HEK293 (cell line): ENCODE results near the gene RNF123.

Source experiments
- CTCF ChIA-PET: fragments of 350-600 bp; formaldehyde crosslinking; extraction: SDS; loops from one replicate; lab custom pipeline; 2021; ENCODE audit warnings: antibody characterized with exemption; lab: Yijun Ruan, JAX
- POLR2A ChIA-PET: fragments of 300-600 bp; formaldehyde crosslinking; extraction: SDS; loops from one replicate; lab custom pipeline; 2020; ENCODE audit warnings: antibody characterized with exemption, inconsistent platforms; lab: Yijun Ruan, JAX
- H3K27ac ChIP-seq: fragments of 200-500 bp; sonication (Bioruptor generic); 2 replicates; pipeline ENCODE4 v1.5.1; 2014; ENCODE audit warnings: low read depth, low read length, control low read depth, inconsistent platforms; ENCODE audit errors: extremely low read depth
- H3K36me3 ChIP-seq, 2 experiments: fragments of 200-500 bp in 1 of 2; sonication (Bioruptor generic) in 1 of 2; 1 replicate in 1 of 2; 2 replicates in 1 of 2; pipeline ENCODE4 v1.5.1; 2014 to 2017; ENCODE audit warnings: inconsistent platforms in 2 of 2, low read length in 2 of 2; ENCODE audit not compliant: control insufficient read depth in 2 of 2, insufficient read depth in 1 of 2
- H3K4me1 ChIP-seq: fragments of 200-500 bp; sonication (Bioruptor generic); 2 replicates; pipeline ENCODE4 v1.5.1; 2014; ENCODE audit warnings: mild to moderate bottlenecking, low read length, inconsistent platforms; ENCODE audit not compliant: control insufficient read depth, insufficient read depth
- H3K4me3 ChIP-seq: 2 replicates; pipeline ENCODE4 v1.5.1; 2011; ENCODE audit warnings: low read depth, mild to moderate bottlenecking, control low read depth, low read length, moderate library complexity
- H3K9me3 ChIP-seq: fragments of 200-500 bp; sonication (Bioruptor generic); 2 replicates; pipeline ENCODE4 v1.5.1; 2014; ENCODE audit warnings: low read depth, low read length, inconsistent platforms; ENCODE audit not compliant: control insufficient read depth, insufficient read depth
- BCL11A ChIP-seq: fragments of 450-650 bp; formaldehyde crosslinking; IDR thresholded peaks from 2 replicates; pipeline ENCODE4 v1.5.1; 2016; ENCODE audit warnings: low read depth, missing biosample characterization, missing genetic modification characterization
- KLF17 ChIP-seq: fragments of 450-650 bp; formaldehyde crosslinking; IDR thresholded peaks from 2 replicates; pipeline ENCODE4 v1.5.1; 2016; ENCODE audit warnings: missing biosample characterization, missing genetic modification characterization
- PRDM1 ChIP-seq: fragments of 450-650 bp; formaldehyde crosslinking; IDR thresholded peaks from 2 replicates; pipeline ENCODE4; 2016; ENCODE audit warnings: missing biosample characterization, missing genetic modification characterization
- PRDM6 ChIP-seq: fragments of 450-650 bp; formaldehyde crosslinking; IDR thresholded peaks from 2 replicates; pipeline ENCODE4 v1.5.1; 2017; ENCODE audit warnings: missing biosample characterization, missing genetic modification characterization
- RBAK ChIP-seq: fragments of 450-650 bp; formaldehyde crosslinking; IDR thresholded peaks from 2 replicates; pipeline ENCODE4 v1.5.1; 2016; ENCODE audit warnings: missing biosample characterization, missing genetic modification characterization
- YY1 ChIP-seq: fragments of 450-650 bp; formaldehyde crosslinking; IDR thresholded peaks from 2 replicates; pipeline ENCODE4 v1.5.1; 2018; ENCODE audit warnings: missing biosample characterization, missing genetic modification characterization
- ZEB2 ChIP-seq: fragments of 450-650 bp; formaldehyde crosslinking; IDR thresholded peaks from 2 replicates; pipeline ENCODE4 v1.5.1; 2016; ENCODE audit warnings: missing biosample characterization, missing genetic modification characterization
- ZNF138 ChIP-seq: fragments of 450-650 bp; formaldehyde crosslinking; IDR thresholded peaks from 2 replicates; pipeline ENCODE4 v1.5.1; 2016; ENCODE audit warnings: missing biosample characterization, missing genetic modification characterization, borderline replicate concordance
- ZNF211 ChIP-seq: fragments of 450-650 bp; formaldehyde crosslinking; IDR thresholded peaks from 2 replicates; pipeline ENCODE4 v1.5.1; 2016; ENCODE audit warnings: low read depth, missing biosample characterization, missing genetic modification characterization
- ZNF239 ChIP-seq: fragments of 450-650 bp; formaldehyde crosslinking; IDR thresholded peaks from 2 replicates; pipeline ENCODE4 v1.5.1; 2016; ENCODE audit warnings: missing biosample characterization, missing genetic modification characterization
- ZNF248 ChIP-seq: fragments of 450-650 bp; formaldehyde crosslinking; IDR thresholded peaks from 2 replicates; pipeline ENCODE4 v1.5.1; 2017; ENCODE audit warnings: missing biosample characterization, missing genetic modification characterization
- ZNF354C ChIP-seq: fragments of 450-650 bp; formaldehyde crosslinking; IDR thresholded peaks from 2 replicates; pipeline ENCODE4 v1.5.1; 2016; ENCODE audit warnings: missing biosample characterization, missing genetic modification characterization, low read depth, borderline replicate concordance
- ZNF37A ChIP-seq: fragments of 450-650 bp; IDR thresholded peaks from 2 replicates; pipeline ENCODE4 v1.5.1; 2018; ENCODE audit warnings: missing biosample characterization, missing genetic modification characterization
- ZNF391 ChIP-seq: fragments of 450-650 bp; formaldehyde crosslinking; IDR thresholded peaks from 2 replicates; pipeline ENCODE4 v1.5.1; 2016; ENCODE audit warnings: low read depth, missing biosample characterization, missing genetic modification characterization, borderline replicate concordance
- ZNF394 ChIP-seq: fragments of 450-650 bp; formaldehyde crosslinking; IDR thresholded peaks from 2 replicates; pipeline ENCODE4 v1.5.1; 2016; ENCODE audit warnings: missing biosample characterization, missing genetic modification characterization, mild to moderate bottlenecking, moderate library complexity, borderline replicate concordance
- ZNF548 ChIP-seq: fragments of 450-650 bp; formaldehyde crosslinking; IDR thresholded peaks from 2 replicates; pipeline ENCODE4 v1.5.1; 2016; ENCODE audit warnings: missing biosample characterization, missing genetic modification characterization
- ZNF571 ChIP-seq: fragments of 450-650 bp; formaldehyde crosslinking; IDR thresholded peaks from 2 replicates; pipeline ENCODE4 v1.5.0; 2017; ENCODE audit warnings: missing biosample characterization, missing genetic modification characterization
- ZNF626 ChIP-seq: fragments of 450-650 bp; sonication (Bioruptor Pico); formaldehyde crosslinking; IDR thresholded peaks from 2 replicates; pipeline ENCODE4 v1.5.1; 2018; ENCODE audit warnings: missing biosample characterization, missing genetic modification characterization, inconsistent platforms
- ZSCAN4 ChIP-seq: fragments of 450-650 bp; formaldehyde crosslinking; IDR thresholded peaks from 2 replicates; pipeline ENCODE4 v1.5.1; 2017; ENCODE audit warnings: missing biosample characterization, missing genetic modification characterization

Gene RNF123

DNA sequence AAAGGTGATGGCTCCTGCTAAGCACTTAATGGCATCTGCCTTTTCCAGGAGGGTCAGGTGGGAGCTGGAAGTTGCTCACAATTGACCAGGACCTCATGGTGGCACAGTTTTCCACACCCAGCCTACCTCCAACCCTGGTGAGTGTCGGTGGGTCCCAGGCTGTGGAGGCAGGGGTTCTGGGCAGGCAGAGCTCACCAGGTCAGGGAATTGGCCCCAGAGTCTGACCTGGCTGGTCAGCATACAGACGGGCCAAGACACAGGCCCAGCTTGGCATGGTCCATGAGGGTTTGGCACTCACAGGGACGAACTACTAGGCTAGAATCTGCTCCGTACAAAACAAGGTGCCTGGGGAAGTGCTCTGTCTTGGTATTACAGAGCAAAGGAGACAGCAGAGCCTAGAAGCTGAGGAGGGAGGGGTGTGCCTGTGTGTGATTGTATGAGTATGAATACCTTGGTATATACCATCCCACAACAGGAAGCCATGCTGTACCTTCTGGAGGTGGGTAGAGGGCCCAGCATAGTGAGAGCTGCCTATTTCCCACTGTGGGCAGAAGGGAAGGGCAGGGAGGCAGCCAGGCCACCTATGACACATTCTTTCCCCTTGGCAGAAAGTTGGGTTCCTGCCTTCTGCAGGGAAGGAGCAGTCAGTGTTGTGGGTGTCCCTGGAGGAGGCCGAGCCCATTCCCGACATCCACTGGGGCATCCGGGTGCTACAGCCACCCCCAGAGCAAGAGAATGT, 8.7 kb upstream of the RNF123 start:
- Histone ChIP-seq H3K4me3 (no peak overlapping the region), H3K9me3 (no peaks in the 10 kb centered on the region), H3K36me3 (peaks cover 0 to 91% of the 10 kb centered on the region in 2 experiments; a peak in 1 of 3 replicates), H3K27ac (no peak overlapping the region), H3K4me1 (no peaks in the 10 kb centered on the region)
- TF ChIP-seq RBAK (tag by site-specific recombination) = no peak
- no peak for TF ChIP-seq ZNF248 (tag by site-specific recombination)
- TF ChIP-seq KLF17 (tag by site-specific recombination) = no peak
- no peak for TF ChIP-seq ZNF394 (tag by site-specific recombination)
- no peak for TF ChIP-seq YY1
- no peak for TF ChIP-seq ZNF548 (tag by site-specific recombination)
- no peak for TF ChIP-seq ZNF391 (tag by site-specific recombination)
- no peak for TF ChIP-seq BCL11A
- POLR2A ChIA-PET = interaction anchor here (1.1 kb wide), 1 partner anchor 9 kb away, joined by 4 read pairs; the partner anchor contains the start of genes MST1 and RNF123
- CTCF ChIA-PET = interaction anchor here (0.6 to 0.8 kb wide), 2 partner anchors 61 to 141 kb away, joined by 4 read pairs; no protein-coding TSS in a partner anchor

- Histone ChIP-seq H3K9me3 (no peaks in the 10 kb centered on the region), H3K27ac (no peak overlapping the region), H3K4me3 (no peak overlapping the region), H3K4me1 (no peaks in the 10 kb centered on the region), H3K36me3 (peaks cover 0 to 86% of the 10 kb centered on the region in 2 experiments; a peak in 1 of 3 replicates)
- TF ChIP-seq PRDM6 (tag by site-specific recombination) = no peak
- no peak for TF ChIP-seq ZEB2 (tag by site-specific recombination)
- no peak for TF ChIP-seq ZNF37A (tag by site-specific recombination)
- TF ChIP-seq ZNF354C (tag by site-specific recombination) = no peak
- POLR2A ChIA-PET = interaction anchor here (1.1 kb wide), 1 partner anchor 8 kb away, joined by 4 read pairs; the partner anchor contains the start of genes MST1 and RNF123
- CTCF ChIA-PET = no interaction called here
Measured at GRCh38 chr3:49681232-49681522, 8.2 kb upstream of the RNF123 start.

GRCh38 chr3:49681543-49681942, 7.8 kb upstream of the RNF123 start:
- Histone ChIP-seq H3K9me3 (no peaks in the 10 kb centered on the region), H3K36me3 (peaks cover 0 to 82% of the 10 kb centered on the region in 2 experiments; a peak in 1 of 3 replicates), H3K4me1 (no peaks in the 10 kb centered on the region), H3K27ac (no peak overlapping the region), H3K4me3 (no peak overlapping the region)
- CTCF ChIA-PET = no interaction called here
- no peak for TF ChIP-seq ZNF239 (tag by site-specific recombination)
- no peak for TF ChIP-seq ZNF211 (tag by site-specific recombination)
- no peak for TF ChIP-seq ZSCAN4 (tag by site-specific recombination)
- TF ChIP-seq ZNF626 (tag by site-specific recombination) = no peak
- TF ChIP-seq PRDM1 = no peak
- TF ChIP-seq ZNF138 (tag by site-specific recombination) = no peak
- TF ChIP-seq ZNF571 (tag by site-specific recombination) = no peak
- POLR2A ChIA-PET = no interaction called here
